Esophagus muscularis mucosa (tissue), 4 donors: ENCODE measurements around the gene TRAPPC12.

ENCODE experiments used
- EP300 ChIP-seq: sonication (generic); formaldehyde crosslinking; IDR thresholded peaks from one replicate; pipeline ENCODE4 v1.6.1; 2017; ENCODE audit warnings: antibody characterized with exemption
- POLR2A ChIP-seq: fragments of 450-650 bp; IDR thresholded peaks from one replicate; pipeline ENCODE4 v1.6.1; 2017; ENCODE audit warnings: antibody characterized with exemption, moderate library complexity, mild to moderate bottlenecking, low read depth
- TF ChIP-seq, protein P1 (sequence below), 3 experiments: fragments of 200-600 bp in 2 of 3; fragments of 450-650 bp in 1 of 3; sonication (generic) in 2 of 3; IDR thresholded peaks; one replicate each; pipeline ENCODE4 v1.5.1; 2017 to 2019; ENCODE audit warnings: antibody characterized with exemption in 3 of 3, mild to moderate bottlenecking in 2 of 3, moderate library complexity in 1 of 3

DNA sequence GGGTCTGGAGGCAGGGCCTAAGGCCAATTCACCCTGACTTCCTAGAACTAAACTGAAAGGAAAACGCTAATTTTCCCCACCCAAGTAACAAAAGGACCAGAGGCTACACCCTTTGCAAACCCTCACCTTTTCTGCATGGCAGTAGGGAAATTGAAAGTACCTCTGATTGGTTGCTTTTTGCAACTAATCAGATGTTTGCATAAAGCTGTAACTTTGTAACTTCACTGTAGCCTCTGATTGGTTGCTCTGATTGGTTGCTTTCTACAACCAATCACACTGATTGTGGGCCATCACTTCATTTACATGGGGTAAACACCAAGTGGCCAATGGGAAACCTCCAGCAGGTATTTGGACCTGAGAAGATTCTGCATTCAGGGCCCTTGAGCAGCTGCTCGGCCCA lies 22.7 kb upstream of the TRAPPC12 start:
- TF ChIP-seq POLR2A = no peak
- TF ChIP-seq, protein P1, sequence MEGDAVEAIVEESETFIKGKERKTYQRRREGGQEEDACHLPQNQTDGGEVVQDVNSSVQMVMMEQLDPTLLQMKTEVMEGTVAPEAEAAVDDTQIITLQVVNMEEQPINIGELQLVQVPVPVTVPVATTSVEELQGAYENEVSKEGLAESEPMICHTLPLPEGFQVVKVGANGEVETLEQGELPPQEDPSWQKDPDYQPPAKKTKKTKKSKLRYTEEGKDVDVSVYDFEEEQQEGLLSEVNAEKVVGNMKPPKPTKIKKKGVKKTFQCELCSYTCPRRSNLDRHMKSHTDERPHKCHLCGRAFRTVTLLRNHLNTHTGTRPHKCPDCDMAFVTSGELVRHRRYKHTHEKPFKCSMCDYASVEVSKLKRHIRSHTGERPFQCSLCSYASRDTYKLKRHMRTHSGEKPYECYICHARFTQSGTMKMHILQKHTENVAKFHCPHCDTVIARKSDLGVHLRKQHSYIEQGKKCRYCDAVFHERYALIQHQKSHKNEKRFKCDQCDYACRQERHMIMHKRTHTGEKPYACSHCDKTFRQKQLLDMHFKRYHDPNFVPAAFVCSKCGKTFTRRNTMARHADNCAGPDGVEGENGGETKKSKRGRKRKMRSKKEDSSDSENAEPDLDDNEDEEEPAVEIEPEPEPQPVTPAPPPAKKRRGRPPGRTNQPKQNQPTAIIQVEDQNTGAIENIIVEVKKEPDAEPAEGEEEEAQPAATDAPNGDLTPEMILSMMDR (IDR thresholded peaks at IDR 0.05) = no peak
- no peak for TF ChIP-seq EP300
